ENCODE data around the gene SH3BP5L. TPM values are rescaled to one million over a fixed set of nuclear protein-coding genes. Genes with fewer than 3 reads are reported as not detected.

The SH3BP5L gene
- total and polyA plus RNA-seq, 2 of the 4 experiments (the other 2 are of a cell fraction): 23.3 to 35.9 TPM

DNA sequence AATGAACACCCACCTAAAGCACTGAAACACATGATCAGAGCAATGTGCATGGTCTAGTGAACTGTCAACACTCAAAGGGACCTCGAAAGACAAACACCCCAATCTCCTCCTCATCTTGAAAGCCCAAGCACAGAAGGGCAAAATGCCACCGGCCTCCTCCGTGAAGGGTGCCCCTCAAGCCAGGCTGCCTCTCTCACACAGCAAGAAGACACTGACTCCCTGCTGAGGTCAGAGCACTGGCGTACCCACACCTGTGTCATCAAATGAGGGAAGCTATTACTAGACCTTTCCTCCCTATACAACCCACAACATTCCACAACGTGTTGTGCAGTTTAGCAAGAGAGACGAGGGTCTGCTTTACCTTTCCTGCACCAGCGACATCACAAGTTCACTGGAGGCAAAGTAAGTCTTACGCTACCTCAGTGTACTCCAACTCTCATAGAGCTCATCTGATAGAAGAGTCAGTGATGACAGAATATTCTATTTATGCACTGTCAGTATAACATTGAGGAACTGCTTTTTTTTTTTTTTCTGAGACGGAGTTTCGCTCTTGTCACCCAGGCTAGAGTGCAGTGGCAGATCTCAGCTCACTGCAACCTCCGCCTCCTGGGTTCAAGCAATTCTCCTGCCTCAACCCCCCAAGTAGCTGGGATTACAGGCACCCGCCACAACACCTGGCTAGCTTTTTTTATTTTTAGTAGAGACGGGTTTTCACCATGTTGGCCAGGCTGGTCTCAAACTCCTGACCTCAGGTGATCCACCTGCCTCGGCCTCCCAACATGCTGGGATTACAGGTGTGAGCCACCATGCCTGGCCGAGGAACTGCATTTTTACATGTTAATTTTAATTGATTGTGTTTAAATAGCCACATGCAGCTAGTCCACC lies 3.3 kb downstream of the SH3BP5L start (continued):
- no peak for TF ChIP-seq MAFK (IDR thresholded peaks at IDR 0.05; ENCODE audit: low read depth, low read length)

DNA sequence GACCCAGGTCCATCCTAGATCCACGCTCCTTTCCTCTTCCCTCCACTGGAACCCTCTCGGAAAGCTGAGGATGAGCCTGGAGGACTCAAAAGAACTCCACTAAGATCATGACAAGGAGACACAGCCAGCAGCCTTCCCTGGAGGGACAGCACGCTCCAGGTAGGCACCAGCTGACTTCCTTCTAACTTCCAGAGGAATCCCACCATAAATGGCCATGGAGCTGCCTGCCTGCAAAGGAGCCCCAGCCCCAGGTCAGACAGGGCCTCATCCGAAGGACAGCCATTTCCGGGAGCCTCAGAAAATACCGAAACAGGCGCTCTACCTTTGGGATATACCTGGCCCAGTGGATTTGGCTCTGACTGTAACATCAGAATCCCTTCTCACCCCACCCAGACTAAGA lies 4.1 kb downstream of the SH3BP5L start:
- Histone ChIP-seq H3K4ac (ENCODE audit: low read depth, low read length) (peak overlapping the region; percentile 94), H3K56ac (ENCODE audit: extremely low read depth, insufficient read depth, low read length) (peak overlapping the region; percentile 68), H2AK5ac (ENCODE audit: low read depth, low read length) (peak overlapping the region; percentile 61), H2AK9ac (replicated peaks; ENCODE audit: low read depth, low read length, poor library complexity) (peak overlapping the region; percentile 79), H3K36me3 (ENCODE audit: control insufficient read depth, insufficient read depth, low read length) (peaks cover 28% of the 10 kb centered on the region), H3K18ac (ENCODE audit: low read depth, low read length) (peak overlapping the region; percentile 5; the same call in 1 of the 2 replicates), H2AFZ (replicated peaks; ENCODE audit: low read length, poor library complexity) (no peak overlapping the region), H3K9me3 (ENCODE audit: control insufficient read depth, insufficient read depth, low read length) (no peaks in the 10 kb centered on the region), H3K4me3 (ENCODE audit: insufficient read depth, low read depth, low read length) (no peak overlapping the region), H3K14ac (replicated peaks; ENCODE audit: low read depth, low read length) (peak overlapping the region; percentile 89), H3K79me1 (ENCODE audit: low read depth in 1 of 2, low read length in 2 of 2) (peaks cover 41 to 79% of the 10 kb centered on the region in 2 experiments), H2BK20ac (ENCODE audit: low read depth, low read length) (peak overlapping the region; percentile 91), H4K8ac (ENCODE audit: low read depth in 2 of 2, low read length in 2 of 2) (peak overlapping the region; percentile 23 to 61; a peak in 3 of 4 replicates), H3K4me1 (ENCODE audit: control insufficient read depth, insufficient read depth, low read length) (peaks cover 24% of the 10 kb centered on the region), H4K5ac (ENCODE audit: low read depth, low read length) (no peak overlapping the region; the same call in 1 of the 2 replicates), H3K27ac (ENCODE audit: insufficient read depth, low read length) (peak overlapping the region; percentile 56), H3K4me2 (ENCODE audit: low read depth, low read length) (peak overlapping the region; percentile 14), H2BK15ac (ENCODE audit: low read depth, low read length) (peak overlapping the region; percentile 29; the same call in 1 of the 3 replicates), H3K27me3 (ENCODE audit: control insufficient read depth, insufficient read depth, low read length) (no peaks in the 10 kb centered on the region), H3K9me1 (ENCODE audit: insufficient read depth, low read length) (peaks cover 38% of the 10 kb centered on the region), H4K91ac (ENCODE audit: insufficient read depth, low read depth, low read length) (peak overlapping the region; percentile 87), H4K20me1 (ENCODE audit: insufficient read depth, low read length) (peaks cover 32% of the 10 kb centered on the region; the same call in 1 of the 2 replicates), H2BK120ac (ENCODE audit: low read depth, low read length) (peak overlapping the region; percentile 87), H2BK5ac (ENCODE audit: low read depth, low read length, poor library complexity, severe bottlenecking) (peak overlapping the region; percentile 87), H3K9ac (ENCODE audit: low read depth, low read length) (no peak overlapping the region), H3K23ac (ENCODE audit: low read depth, low read length) (peak overlapping the region; percentile 72)
- WGBS, 2 experiments (ENCODE audit: extremely low coverage in 2 of 2, insufficient read length in 1 of 2): 92% methylated on average over 2 of the region's 7 CpGs; no CpG with 5 or more reads in 1 of the 2 experiments
- ChIA-PET CTCF (no interaction called here), POLR2A (ENCODE audit: unreplicated experiment) (no interaction called here)
- in situ Hi-C loops (cut with MboI; ENCODE audit: low sequenced_read_pairs) (no loop called here), dilution Hi-C loops (cut with HindIII; ENCODE audit: low sequenced_read_pairs, unreplicated experiment) (no loop called here), intact Hi-C loops (cut with micrococcal nuclease) (no loop called here)
- BruUV-seq (replicated peaks): no TSS peak
- ATAC-seq (ENCODE audit: low read depth): no peak
- no peak for DNase-seq
- TF ChIP-seq SMC3 (IDR thresholded peaks at IDR 0.05; ENCODE audit: low read depth, low read length) (no peak), CHD1 (IDR thresholded peaks at IDR 0.05; ENCODE audit: low read depth, low read length) (no peak), MXI1 (IDR thresholded peaks at IDR 0.05; ENCODE audit: borderline replicate concordance, low read depth, low read length) (no peak), MAZ (IDR thresholded peaks at IDR 0.05; ENCODE audit: borderline replicate concordance, low read depth, low read length) (no peak), RCOR1 (IDR thresholded peaks at IDR 0.05; ENCODE audit: insufficient replicate concordance, low read length) (no peak), NFE2L2 (IDR thresholded peaks at IDR 0.05; ENCODE audit: low read depth, low read length) (no peak), CEBPB (IDR thresholded peaks at IDR 0.05; ENCODE audit: low read depth, low read length) (no peak), POLR2A (IDR thresholded peaks at IDR 0.05; ENCODE audit: low read depth, low read length) (no peak)
- TF ChIP-seq, protein P1, sequence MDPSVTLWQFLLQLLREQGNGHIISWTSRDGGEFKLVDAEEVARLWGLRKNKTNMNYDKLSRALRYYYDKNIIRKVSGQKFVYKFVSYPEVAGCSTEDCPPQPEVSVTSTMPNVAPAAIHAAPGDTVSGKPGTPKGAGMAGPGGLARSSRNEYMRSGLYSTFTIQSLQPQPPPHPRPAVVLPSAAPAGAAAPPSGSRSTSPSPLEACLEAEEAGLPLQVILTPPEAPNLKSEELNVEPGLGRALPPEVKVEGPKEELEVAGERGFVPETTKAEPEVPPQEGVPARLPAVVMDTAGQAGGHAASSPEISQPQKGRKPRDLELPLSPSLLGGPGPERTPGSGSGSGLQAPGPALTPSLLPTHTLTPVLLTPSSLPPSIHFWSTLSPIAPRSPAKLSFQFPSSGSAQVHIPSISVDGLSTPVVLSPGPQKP (IDR thresholded peaks at IDR 0.05; ENCODE audit: borderline replicate concordance, low read depth, low read length): no peak
- TF ChIP-seq, protein P2, sequence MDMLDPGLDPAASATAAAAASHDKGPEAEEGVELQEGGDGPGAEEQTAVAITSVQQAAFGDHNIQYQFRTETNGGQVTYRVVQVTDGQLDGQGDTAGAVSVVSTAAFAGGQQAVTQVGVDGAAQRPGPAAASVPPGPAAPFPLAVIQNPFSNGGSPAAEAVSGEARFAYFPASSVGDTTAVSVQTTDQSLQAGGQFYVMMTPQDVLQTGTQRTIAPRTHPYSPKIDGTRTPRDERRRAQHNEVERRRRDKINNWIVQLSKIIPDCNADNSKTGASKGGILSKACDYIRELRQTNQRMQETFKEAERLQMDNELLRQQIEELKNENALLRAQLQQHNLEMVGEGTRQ (IDR thresholded peaks at IDR 0.05; ENCODE audit: low read depth, low read length): no peak
- TF ChIP-seq, protein P3, sequence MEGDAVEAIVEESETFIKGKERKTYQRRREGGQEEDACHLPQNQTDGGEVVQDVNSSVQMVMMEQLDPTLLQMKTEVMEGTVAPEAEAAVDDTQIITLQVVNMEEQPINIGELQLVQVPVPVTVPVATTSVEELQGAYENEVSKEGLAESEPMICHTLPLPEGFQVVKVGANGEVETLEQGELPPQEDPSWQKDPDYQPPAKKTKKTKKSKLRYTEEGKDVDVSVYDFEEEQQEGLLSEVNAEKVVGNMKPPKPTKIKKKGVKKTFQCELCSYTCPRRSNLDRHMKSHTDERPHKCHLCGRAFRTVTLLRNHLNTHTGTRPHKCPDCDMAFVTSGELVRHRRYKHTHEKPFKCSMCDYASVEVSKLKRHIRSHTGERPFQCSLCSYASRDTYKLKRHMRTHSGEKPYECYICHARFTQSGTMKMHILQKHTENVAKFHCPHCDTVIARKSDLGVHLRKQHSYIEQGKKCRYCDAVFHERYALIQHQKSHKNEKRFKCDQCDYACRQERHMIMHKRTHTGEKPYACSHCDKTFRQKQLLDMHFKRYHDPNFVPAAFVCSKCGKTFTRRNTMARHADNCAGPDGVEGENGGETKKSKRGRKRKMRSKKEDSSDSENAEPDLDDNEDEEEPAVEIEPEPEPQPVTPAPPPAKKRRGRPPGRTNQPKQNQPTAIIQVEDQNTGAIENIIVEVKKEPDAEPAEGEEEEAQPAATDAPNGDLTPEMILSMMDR (conservative IDR thresholded peaks at IDR 0.05; ENCODE audit: low read depth, low read length): no peak

Measured in IMR-90 (cell line).